ENCODE results near the gene DRAXIN.

Gene DRAXIN

DNA sequence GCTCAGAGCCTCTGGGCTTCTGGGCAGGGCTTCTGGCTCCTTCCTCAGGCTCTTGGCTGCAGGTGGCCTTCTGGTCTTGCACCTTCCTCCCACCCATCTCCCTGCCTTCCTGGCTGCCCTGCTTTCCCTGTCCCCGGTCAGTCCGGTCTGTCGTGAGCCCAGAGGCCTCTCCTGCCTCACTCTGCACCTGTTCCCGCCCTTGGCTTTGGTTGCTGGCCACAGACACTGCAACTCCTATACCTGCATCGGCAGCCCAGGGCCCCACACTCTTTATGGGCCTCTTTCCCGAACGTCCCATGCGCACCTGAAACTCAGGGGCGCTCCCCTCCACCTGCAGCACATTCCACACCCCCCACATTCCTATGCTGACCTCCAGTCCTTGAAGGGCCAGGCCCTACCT, 45.2 kb upstream of the DRAXIN start:
- H3K27ac ChIP-seq = no peak overlapping the region

DNA sequence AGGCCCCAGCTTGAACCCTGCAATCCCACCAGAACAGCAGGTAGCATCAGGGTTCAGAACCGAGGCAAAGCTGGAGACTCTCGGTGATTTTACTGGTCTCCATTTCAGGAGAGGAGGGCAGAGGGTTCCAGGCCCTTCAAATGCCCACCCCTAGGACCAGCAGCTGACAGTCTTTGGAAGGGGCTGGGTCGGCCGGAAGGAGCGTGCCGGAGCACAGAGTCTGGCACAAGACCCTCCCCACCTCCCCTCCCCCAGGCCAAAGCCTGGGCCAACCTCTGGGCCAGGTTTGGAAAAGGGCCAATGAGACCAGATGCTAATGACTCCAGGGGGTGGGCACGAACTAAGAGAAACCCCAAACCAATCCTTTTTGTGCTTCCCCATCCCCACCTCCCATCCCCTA, 44.2 kb upstream of the DRAXIN start:
- H3K27ac ChIP-seq = no peak overlapping the region
- TF ChIP-seq, protein P1, sequence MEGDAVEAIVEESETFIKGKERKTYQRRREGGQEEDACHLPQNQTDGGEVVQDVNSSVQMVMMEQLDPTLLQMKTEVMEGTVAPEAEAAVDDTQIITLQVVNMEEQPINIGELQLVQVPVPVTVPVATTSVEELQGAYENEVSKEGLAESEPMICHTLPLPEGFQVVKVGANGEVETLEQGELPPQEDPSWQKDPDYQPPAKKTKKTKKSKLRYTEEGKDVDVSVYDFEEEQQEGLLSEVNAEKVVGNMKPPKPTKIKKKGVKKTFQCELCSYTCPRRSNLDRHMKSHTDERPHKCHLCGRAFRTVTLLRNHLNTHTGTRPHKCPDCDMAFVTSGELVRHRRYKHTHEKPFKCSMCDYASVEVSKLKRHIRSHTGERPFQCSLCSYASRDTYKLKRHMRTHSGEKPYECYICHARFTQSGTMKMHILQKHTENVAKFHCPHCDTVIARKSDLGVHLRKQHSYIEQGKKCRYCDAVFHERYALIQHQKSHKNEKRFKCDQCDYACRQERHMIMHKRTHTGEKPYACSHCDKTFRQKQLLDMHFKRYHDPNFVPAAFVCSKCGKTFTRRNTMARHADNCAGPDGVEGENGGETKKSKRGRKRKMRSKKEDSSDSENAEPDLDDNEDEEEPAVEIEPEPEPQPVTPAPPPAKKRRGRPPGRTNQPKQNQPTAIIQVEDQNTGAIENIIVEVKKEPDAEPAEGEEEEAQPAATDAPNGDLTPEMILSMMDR (conservative IDR thresholded peaks at IDR 0.05) = no peak
- no peak for TF ChIP-seq ZFX (IDR thresholded peaks at IDR 0.05)

More for the DNA sequence above, 45.2 kb upstream of the DRAXIN start:
- no peak for TF ChIP-seq ZFX (IDR thresholded peaks at IDR 0.05)
- TF ChIP-seq, protein P1 (conservative IDR thresholded peaks at IDR 0.05) = no peak

DNA sequence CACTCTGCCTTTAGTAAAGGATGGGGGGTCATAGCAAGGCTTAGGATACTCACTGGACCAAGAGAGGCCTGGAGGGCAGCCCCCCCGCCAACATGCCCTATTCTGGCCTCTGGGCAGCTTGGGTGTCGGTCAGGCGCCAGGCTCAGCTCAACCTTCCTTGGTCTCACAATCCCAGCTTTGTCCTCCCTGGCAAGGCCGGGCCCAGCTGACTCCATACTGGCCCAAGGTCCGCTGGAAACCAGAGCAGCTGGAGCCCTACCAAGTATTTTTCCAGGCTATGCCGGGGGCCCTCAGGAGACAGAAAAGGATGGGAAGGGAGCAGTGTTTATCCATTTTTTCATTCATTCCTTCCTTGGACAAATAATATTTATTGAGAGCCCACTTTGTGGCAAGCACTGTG, 43.5 kb upstream of the DRAXIN start:
- TF ChIP-seq, protein P1 (conservative IDR thresholded peaks at IDR 0.05) = no peak
- no peak for TF ChIP-seq ZFX (IDR thresholded peaks at IDR 0.05)
- no peak overlapping the region for H3K27ac ChIP-seq

DNA sequence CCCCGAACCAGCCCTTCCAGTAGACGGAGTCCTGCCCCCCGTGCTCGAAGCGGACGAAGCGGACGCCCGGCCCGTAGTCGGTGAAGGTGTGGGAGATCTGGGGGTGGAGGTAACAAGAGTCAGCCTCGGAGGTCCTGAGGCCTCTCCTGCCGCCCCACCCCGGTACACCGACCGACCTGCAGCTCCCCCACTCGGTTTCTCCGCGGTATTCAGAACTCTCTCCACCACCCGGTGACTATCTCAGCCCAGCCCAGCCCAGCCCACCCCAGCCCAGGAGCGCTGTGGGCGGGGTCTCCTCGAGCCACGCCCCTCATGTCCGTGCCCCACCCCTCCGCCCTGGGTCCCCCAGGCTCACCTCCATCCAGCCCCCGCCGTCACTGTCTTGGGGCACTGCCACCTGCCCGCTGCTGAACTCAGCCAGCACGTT, 42.8 kb upstream of the DRAXIN start:
- H3K27ac ChIP-seq = no peak overlapping the region
- TF ChIP-seq, protein P1 (conservative IDR thresholded peaks at IDR 0.05) = no peak
- no peak for TF ChIP-seq ZFX (IDR thresholded peaks at IDR 0.05)

DNA sequence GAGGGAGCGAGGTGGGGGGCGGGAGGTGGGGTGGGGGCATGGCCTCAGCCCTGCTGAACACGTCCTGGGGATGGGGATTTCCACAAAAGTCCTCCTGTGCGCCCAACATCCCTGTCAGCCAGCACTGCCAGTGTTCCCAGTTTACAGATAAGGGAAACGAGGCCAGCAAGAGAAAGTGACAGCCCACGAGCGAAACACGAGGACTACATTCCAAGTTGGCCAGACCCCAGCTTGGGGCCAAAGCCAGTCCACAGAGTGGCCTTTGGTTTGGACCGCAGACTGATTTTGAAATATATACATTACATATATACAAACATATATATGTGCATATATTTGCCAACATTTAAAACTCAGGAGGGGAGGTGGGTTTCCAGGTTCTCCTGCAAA, 42.3 kb upstream of the DRAXIN start:
- TF ChIP-seq, protein P1 (conservative IDR thresholded peaks at IDR 0.05) = no peak
- no peak for TF ChIP-seq ZFX (IDR thresholded peaks at IDR 0.05)
- H3K27ac ChIP-seq = no peak overlapping the region

DNA sequence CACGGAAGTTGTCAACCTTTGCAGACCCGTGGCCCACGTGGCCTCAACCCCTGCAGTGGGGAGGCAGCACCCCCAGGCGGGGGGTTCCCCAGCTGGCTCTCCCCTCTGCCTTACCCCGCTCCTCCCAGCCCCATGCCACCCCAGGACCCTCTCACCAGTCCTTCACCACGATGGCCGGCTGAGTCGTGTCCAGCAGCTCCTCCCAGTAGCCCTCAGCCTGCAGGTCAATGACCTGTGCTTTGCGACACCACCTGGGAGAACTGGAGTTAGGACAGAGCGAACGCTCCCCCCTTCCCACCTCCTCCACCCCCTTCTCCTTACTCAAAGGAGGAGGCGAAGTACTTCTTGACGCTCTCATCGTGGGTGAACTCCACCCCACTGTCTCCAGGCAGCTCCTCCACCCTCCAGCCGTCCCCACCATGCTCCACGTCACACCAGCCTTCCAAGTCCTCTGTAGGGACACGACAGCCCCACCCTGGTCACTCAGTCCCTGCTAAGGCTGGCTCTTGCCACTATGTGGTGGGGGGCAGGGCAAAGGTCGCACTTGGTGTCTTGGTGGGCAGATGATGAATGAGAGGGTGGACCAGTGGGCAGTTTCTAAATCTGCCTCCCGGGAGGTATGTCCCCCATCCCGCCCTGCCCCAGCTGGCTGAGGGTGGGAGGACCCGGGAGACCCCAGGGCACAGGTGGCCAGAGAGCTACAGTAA, 41.7 kb upstream of the DRAXIN start:
- H3K27ac ChIP-seq = no peak overlapping the region
- TF ChIP-seq, protein P1 (conservative IDR thresholded peaks at IDR 0.05) = no peak
- no peak for TF ChIP-seq ZFX (IDR thresholded peaks at IDR 0.05)

DNA sequence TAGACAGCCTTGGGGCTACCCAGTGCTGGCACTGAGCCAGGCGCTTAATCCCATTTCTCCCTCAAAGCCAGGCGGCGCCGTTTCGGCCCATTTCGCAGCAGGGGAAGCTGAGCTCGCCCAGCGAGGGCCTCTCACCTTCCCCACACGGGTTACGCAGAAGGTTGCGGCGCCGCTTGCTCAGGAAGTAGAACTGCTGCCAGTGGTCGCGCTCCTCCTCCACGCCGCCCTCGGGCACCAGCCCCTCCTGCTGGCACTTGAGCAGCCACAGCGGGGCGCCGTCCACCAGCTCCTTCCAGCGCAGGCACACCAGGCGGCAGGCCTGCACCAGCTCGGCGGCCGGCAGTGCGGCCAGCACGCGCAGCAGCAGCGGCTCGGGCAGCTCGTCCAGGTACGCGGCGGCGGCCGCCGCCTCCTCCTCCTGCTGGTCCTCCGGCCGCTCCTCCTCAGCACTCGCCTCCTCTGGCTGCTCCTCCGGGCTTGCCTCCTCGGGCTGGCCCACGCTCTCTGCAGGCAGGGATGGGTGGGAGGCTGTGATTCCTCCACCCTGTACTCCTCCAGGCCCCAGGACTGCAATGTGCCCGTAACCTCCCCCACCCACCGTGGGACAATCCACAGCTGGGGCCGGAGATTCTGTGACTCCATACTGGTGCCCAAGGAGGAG, 41.0 kb upstream of the DRAXIN start:
- no peak for TF ChIP-seq ZFX (IDR thresholded peaks at IDR 0.05)
- TF ChIP-seq, protein P1 (conservative IDR thresholded peaks at IDR 0.05) = no peak
- H3K27ac ChIP-seq = no peak overlapping the region

All from C4-2B (cell line).